IPS-NIHi11 (cell line): ENCODE data around the gene ABCD1.
A peak's percentile ranks its signal among the peaks of the same experiment; 100 is the strongest.

ENCODE experiments used
- DNase-seq: peaks from one replicate; pipeline ENCODE4 v3.0.0; 2012; ENCODE audit warnings: mixed read lengths, low spot score

The ABCD1 gene

GRCh38 chrX:153762626-153763173 is 38.0 kb downstream of the ABCD1 start:
- DNase-seq = no peak

DNA sequence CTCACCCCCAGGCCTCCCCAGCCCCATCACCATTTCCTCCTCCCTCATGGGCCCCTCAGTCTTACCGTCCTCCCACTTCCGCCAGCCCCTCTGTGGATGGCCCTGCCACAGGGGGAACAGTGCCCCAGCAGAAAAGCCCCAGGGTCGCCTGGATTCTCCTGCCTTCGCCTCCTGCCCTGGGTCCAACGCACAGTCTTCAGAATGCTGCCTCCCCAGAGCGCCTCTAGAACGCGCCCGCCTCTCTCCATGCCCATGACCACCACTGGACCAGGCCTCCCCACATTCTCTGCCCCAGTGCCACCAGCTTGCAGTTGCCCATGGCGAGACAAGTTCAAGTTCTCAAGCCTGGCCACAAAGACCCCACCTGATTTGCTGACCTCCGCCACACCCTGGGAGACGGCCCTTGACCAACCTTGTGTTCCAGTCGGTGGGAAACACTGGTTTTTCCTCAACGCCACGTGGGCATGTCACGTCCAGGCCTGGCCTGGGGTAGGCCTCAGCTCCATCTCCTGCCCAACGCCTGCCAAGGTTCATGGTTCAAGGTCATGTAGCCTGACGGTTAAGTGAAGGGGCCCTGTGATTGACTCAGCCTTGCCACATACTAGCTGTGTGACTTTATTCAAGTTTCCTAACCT is 38.8 kb downstream of the ABCD1 start:
- peak; percentile 2 for DNase-seq

DNA sequence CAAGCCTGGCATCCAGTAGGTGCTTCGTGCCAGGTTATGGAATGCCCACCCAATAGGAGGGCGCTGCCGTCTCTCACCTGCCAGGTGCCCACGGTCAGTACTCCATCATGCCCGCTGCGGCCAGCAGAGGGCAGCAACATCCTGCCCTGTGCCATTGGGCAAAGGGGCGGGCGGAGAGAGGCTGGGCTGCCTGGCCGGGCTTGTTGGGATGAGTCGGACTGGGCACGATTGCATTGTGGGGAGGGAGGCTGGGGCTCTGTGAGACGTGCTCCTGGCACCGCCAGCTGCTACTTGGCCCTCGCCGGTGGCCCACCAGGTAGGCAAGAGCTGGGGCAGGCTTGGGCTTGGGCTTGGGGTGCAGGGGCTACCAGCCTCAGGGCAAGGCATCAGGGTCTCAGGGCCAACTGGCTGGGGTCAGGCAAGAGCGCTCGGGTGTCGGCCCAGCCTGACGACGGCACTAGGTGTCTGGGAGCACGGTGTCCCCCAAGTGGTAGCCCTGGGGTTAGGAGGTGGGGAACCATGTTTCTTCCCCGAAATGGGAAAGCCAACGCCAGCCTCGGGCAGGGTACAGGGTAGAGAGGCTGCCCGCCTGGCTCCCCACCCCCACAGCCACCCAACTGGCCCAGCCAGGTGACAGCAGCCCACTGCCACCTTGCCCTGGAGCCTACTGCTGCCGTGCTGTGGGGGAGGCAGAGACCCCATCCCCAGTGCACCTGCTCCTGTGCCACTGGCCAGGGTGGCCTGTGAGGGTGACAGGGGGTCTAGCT is 39.5 kb downstream of the ABCD1 start, which contains the start of gene PLXNB3:
TSS of gene PLXNB3 (plus strand) at position 261 of the 767 bp plus-strand sequence. CDS start 1,287 bp downstream, outside the sequence.
- DNase-seq = peak; percentile 86

- DNase-seq = no peak
Measured at GRCh38 chrX:153764786-153765137, 40.1 kb downstream of the ABCD1 start.

DNA sequence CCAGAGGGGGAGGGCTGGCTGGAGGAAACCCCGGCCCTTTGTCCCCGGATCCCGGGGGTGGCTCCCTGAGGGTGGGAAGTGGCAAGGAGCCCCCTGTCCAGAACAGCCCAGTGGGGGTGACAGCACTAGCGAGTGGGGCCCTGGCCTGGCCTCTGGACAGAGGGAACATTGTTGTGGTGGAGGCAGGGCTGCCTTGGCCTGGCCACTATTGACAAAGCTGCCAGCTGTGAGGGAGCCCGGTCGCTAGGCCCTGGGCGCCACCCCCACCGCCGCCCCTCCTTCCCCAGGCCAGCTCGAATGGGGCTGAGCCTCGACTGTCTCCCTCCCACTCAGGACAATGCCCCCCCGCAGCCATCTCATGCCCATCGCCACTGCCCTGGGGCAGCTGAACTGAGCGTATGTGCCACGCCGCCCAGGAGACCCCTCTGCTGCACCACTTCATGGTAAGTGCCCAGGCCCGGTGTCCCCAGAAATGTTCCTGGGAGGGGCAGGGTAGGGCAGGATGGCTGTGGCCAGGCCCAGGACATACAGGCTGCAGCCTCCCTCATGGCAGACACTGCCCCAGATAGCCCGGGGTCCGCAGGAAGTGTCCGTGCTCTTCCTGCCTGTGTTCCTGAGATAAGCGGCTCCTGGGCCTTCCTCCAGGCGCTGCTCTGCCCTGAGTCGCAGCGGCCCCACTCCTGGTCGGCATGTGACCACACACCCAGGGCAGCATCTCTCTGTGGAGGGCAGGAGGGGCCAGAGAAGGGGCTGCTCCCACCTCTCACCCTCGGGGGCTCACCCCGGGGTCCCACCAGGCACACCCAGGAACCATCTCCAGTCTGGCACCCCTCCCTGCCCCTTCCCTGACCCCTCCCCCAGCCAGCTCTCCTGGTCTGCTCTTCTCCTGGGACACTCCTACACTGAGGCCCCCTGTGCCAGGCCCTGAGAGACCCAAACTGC is 40.8 kb downstream of the ABCD1 start:
- DNase-seq = no peak

- no peak for DNase-seq
Measured at GRCh38 chrX:153766098-153766817, 41.6 kb downstream of the ABCD1 start.

DNA sequence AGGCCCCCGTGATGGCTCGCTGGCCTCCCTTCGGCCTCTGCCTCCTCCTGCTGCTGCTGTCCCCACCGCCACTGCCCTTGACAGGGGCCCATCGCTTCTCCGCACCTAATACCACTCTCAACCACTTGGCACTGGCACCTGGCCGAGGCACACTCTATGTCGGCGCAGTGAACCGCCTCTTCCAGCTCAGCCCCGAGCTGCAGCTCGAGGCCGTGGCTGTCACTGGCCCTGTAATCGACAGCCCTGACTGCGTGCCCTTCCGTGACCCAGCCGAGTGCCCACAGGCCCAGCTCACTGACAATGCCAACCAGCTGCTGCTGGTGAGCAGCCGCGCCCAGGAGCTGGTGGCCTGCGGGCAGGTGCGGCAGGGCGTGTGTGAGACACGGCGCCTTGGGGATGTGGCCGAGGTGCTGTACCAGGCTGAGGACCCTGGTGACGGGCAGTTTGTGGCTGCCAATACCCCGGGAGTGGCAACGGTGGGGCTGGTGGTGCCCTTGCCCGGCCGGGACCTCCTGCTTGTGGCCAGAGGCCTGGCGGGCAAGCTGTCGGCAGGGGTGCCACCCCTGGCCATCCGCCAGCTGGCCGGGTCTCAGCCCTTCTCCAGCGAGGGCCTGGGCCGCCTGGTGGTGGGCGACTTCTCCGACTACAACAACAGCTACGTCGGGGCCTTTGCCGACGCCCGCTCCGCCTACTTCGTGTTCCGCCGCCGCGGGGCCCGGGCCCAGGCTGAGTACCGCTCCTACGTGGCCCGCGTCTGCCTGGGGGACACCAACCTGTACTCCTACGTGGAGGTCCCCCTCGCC is 42.4 kb downstream of the ABCD1 start:
- peak; percentile 32 for DNase-seq

DNA sequence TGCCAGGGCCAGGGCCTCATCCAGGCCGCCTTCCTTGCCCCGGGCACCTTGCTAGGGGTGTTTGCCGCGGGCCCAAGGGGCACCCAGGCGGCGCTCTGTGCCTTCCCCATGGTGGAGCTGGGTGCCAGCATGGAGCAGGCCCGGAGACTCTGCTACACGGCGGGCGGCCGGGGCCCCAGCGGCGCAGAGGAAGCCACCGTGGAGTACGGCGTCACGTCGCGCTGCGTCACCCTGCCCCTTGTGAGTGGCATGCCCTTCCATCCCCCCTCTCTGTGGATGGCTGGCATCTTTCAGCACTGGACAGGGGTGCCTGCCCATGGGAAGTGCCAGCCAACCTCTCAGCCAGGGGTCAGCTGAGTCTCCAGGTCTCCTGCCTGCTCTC is 43.0 kb downstream of the ABCD1 start:
- peak; percentile 4 for DNase-seq

- no peak for DNase-seq
Measured at GRCh38 chrX:153768311-153769157, 43.9 kb downstream of the ABCD1 start.

DNA sequence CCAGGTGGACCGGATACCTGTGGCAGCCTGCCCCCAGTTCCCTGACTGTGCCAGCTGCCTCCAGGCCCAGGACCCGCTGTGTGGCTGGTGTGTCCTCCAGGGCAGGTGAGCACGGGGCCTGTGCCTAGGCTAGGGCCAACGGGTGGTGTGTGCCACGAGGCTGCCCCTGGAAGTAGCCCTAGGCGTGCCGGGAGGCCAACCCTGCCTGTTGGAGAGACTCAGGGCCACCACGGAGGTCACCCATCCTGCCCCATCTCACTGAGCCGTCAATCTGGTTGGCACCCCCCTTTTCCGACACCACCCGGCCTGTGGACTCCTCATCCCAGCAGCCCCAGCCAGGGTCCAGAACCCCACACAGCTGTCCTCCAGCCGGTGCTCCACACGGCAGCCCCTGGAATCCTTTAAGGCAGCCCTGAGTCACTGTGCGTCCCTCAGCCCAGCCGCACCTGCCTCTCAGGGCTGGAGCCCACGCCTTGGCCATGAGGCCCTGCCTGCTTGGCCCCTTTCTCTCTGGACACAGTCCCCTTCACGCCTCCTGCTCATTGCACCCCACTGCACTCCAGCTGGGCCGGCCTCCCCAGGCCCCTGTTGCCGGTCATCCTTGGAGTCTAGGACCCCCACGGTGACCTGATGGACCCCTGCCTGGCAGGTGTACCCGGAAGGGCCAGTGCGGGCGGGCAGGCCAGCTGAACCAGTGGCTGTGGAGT is 44.7 kb downstream of the ABCD1 start:
- DNase-seq = no peak

GRCh38 chrX:153769865-153770600 is 45.4 kb downstream of the ABCD1 start:
- DNase-seq = no peak

DNA sequence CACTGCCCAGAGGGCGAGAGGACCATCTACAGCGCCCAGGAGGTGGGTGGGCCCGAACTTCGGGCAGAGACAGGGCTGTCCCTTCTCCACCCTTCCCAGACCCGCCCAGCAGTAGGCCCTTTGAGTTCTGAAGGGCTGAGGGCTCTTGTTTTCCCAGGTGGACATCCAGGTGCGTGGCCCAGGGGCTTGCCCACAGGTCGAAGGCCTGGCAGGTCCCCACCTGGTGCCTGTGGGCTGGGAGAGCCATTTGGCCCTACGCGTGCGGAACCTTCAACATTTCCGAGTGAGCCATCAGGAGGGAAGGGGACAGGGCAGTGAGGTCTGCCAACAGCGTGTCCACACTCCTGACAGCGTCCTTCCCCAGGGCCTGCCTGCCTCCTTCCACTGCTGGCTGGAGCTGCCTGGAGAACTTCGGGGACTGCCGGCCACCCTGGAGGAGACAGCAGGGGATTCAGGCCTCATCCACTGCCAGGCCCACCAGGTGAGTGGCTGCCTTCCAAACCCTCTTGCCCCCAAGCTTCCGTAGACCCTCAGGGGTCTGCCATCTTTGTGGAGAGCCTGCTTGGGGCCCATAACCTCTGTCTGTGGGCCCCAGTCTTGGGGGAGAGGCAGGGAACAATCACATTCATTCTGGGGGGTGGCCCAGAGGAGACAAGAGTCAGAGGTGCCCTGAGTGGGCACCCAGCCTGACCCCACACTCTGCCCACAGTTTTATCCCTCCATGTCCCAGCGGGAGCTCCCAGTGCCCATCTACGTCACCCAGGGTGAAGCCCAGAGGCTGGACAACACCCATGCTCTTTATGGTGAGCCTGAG is 46.2 kb downstream of the ABCD1 start:
- peak; percentile 4 for DNase-seq

GRCh38 chrX:153771415-153772315 is 47.0 kb downstream of the ABCD1 start:
- DNase-seq = peak; percentile 9

DNA sequence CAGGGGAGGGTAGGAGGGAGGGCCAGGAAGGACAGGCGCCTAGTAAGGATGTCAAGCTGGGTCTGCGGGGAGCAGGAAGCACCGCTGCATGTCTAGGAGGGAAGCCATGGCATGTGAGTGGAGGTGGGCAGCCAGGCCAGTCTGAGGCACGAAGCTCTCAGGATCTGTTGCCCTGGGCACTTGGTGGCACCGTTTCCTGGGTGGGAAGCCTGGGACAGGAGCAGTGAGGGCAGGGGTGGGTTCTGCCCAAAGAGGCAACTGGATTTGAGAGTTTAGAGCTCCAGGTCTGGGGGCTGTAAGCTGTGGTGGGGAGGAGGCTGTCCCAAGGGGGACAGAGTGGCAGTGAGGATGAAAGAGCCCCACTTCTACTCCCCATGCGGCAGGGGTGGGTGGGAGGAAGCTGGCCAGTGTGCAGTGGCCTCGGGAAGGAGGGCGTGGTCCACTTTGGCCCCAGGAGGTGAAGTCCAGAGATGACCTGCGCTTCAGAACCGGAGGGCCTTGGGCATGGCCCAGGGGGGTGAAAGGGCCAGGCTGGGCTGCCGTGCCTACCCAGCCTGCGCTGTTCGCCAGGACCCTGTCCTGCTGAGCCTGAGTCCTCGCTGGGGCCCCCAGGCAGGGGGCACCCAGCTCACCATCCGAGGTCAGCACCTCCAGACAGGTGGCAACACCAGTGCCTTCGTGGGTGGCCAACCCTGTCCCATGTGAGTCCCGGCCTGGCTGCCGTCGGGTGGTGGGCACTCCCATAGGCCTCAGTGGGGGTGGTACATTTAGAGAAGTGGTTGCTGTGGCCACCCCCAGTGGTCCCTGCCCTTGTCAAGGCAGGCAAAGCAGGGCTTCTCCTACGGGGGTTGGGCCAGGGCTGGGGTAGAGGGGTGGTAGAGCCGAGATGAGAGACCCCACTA is 47.9 kb downstream of the ABCD1 start:
- peak; percentile 3 for DNase-seq

GRCh38 chrX:153773218-153773611 is 48.6 kb downstream of the ABCD1 start:
- peak; percentile 6 for DNase-seq
